IMR-90 (cell line): ENCODE data around the gene ZNF493. TPM values are rescaled to one million over a fixed set of nuclear protein-coding genes. Genes with fewer than 3 reads are reported as not detected.

ENCODE experiments used
- ATAC-seq: fragments of 200-7000 bp; cut with Tn5 transposase; 2 replicates; pipeline ENCODE4 v1.9.1; 2020; ENCODE audit warnings: low read depth, mild to moderate bottlenecking, moderate library complexity
- BruUV-seq: library from RNA; stranded (reverse); fragments of 400-500 nt; replicated peaks from 2 replicates; lab custom pipeline; 2021; lab: Mats Ljungman, UMichigan
- CTCF ChIA-PET: fragments of 300-600 bp; formaldehyde crosslinking; extraction: SDS; loops from one replicate; lab custom pipeline; 2021; ENCODE audit warnings: antibody characterized with exemption; lab: Yijun Ruan, JAX
- POLR2A ChIA-PET: fragments of 300-600 bp; sonication (Branson Sonifier 250); formaldehyde crosslinking; loops from one replicate; lab custom pipeline; 2022; ENCODE audit warnings: antibody characterized with exemption; ENCODE audit not compliant: unreplicated experiment; lab: Charles Lee
- DNase-seq: peaks from one replicate; pipeline ENCODE4 v3.0.0; 2013
- H2AFZ ChIP-seq: replicated peaks from 2 replicates; pipeline ENCODE3; 2013; ENCODE audit warnings: low read length, mild to moderate bottlenecking; ENCODE audit not compliant: poor library complexity
- H2AK5ac ChIP-seq: 2 replicates; pipeline ENCODE4 v1.6.1; 2013; ENCODE audit warnings: low read depth, low read length, inconsistent platforms
- H2AK9ac ChIP-seq: replicated peaks from 2 replicates; pipeline ENCODE3; 2013; ENCODE audit warnings: mild to moderate bottlenecking, low read depth, low read length, moderate library complexity; ENCODE audit not compliant: poor library complexity
- H2BK120ac ChIP-seq: 2 replicates; pipeline ENCODE4 v1.6.1; 2013; ENCODE audit warnings: low read depth, low read length, inconsistent platforms
- H2BK15ac ChIP-seq: 3 replicates; pipeline ENCODE4 v1.6.1; 2013; ENCODE audit warnings: low read depth, low read length, inconsistent platforms
- H2BK20ac ChIP-seq: 2 replicates; pipeline ENCODE4 v1.6.1; 2013; ENCODE audit warnings: low read depth, mild to moderate bottlenecking, inconsistent platforms, low read length, moderate library complexity
- H2BK5ac ChIP-seq: 2 replicates; pipeline ENCODE4 v1.6.1; 2013; ENCODE audit warnings: mild to moderate bottlenecking, low read depth, low read length, inconsistent platforms; ENCODE audit not compliant: poor library complexity, severe bottlenecking
- H3K14ac ChIP-seq: replicated peaks from 2 replicates; pipeline ENCODE4 v1.6.1; 2013; ENCODE audit warnings: low read depth, low read length, inconsistent platforms
- H3K18ac ChIP-seq: 2 replicates; pipeline ENCODE4 v1.6.1; 2013; ENCODE audit warnings: low read depth, low read length, control low read depth
- H3K23ac ChIP-seq: 2 replicates; pipeline ENCODE4 v1.6.1; 2013; ENCODE audit warnings: low read depth, low read length, inconsistent platforms
- H3K27ac ChIP-seq: 2 replicates; pipeline ENCODE4 v1.5.1; 2013; ENCODE audit warnings: mild to moderate bottlenecking, control low read depth, low read length; ENCODE audit not compliant: insufficient read depth
- H3K27me3 ChIP-seq: 2 replicates; pipeline ENCODE4 v1.6.1; 2013; ENCODE audit warnings: low read length; ENCODE audit not compliant: control insufficient read depth, insufficient read depth
- H3K36me3 ChIP-seq: 2 replicates; pipeline ENCODE4 v1.6.1; 2013; ENCODE audit warnings: low read length, mixed read lengths; ENCODE audit not compliant: control insufficient read depth, insufficient read depth
- H3K4ac ChIP-seq: 2 replicates; pipeline ENCODE4 v1.6.1; 2013; ENCODE audit warnings: low read depth, low read length, inconsistent platforms
- H3K4me1 ChIP-seq: 2 replicates; pipeline ENCODE4 v1.6.1; 2013; ENCODE audit warnings: low read length, mixed read lengths; ENCODE audit not compliant: control insufficient read depth, insufficient read depth
- H3K4me2 ChIP-seq: 2 replicates; pipeline ENCODE4 v1.6.1; 2013; ENCODE audit warnings: low read depth, mild to moderate bottlenecking, control low read depth, low read length, moderate library complexity
- H3K4me3 ChIP-seq: 2 replicates; pipeline ENCODE4 v1.5.1; 2013; ENCODE audit warnings: low read depth, mild to moderate bottlenecking, control low read depth, low read length, moderate library complexity; ENCODE audit not compliant: insufficient read depth
- H3K56ac ChIP-seq: 2 replicates; pipeline ENCODE4 v1.6.1; 2013; ENCODE audit warnings: low read length, inconsistent platforms; ENCODE audit not compliant: insufficient read depth; ENCODE audit errors: extremely low read depth
- H3K79me1 ChIP-seq, 2 experiments: 2 replicates each; pipeline ENCODE4 v1.6.1; 2013; ENCODE audit warnings: low read length in 2 of 2, inconsistent platforms in 1 of 2, low read depth in 1 of 2
- H3K9ac ChIP-seq: 2 replicates; pipeline ENCODE4 v1.6.1; 2013; ENCODE audit warnings: low read depth, low read length, control low read depth
- H3K9me1 ChIP-seq: 2 replicates; pipeline ENCODE4 v1.6.1; 2013; ENCODE audit warnings: low read length, inconsistent platforms; ENCODE audit not compliant: insufficient read depth
- H3K9me3 ChIP-seq: 2 replicates; pipeline ENCODE4 v1.6.1; 2013; ENCODE audit warnings: low read length; ENCODE audit not compliant: control insufficient read depth, insufficient read depth
- H4K20me1 ChIP-seq: 2 replicates; pipeline ENCODE4 v1.6.1; 2013; ENCODE audit warnings: low read length, inconsistent platforms; ENCODE audit not compliant: insufficient read depth
- H4K5ac ChIP-seq: 2 replicates; pipeline ENCODE4 v1.6.1; 2013; ENCODE audit warnings: mild to moderate bottlenecking, low read depth, low read length, control low read depth
- H4K8ac ChIP-seq, 2 experiments: 2 replicates each; pipeline ENCODE4 v1.6.1; 2013; ENCODE audit warnings: low read depth in 2 of 2, low read length in 2 of 2, control low read depth in 1 of 2, inconsistent platforms in 1 of 2
- H4K91ac ChIP-seq: 2 replicates; pipeline ENCODE4 v1.6.1; 2013; ENCODE audit warnings: low read depth, low read length, inconsistent platforms; ENCODE audit not compliant: insufficient read depth
- CHD1 ChIP-seq: IDR thresholded peaks from 2 replicates; pipeline ENCODE4 v1.6.1; 2012; ENCODE audit warnings: low read depth, low read length, improper control_type of control experiment
- CTCF ChIP-seq: conservative IDR thresholded peaks from 2 replicates; pipeline ENCODE4 v1.5.1; 2012; ENCODE audit warnings: mild to moderate bottlenecking, low read depth, low read length, improper control_type of control experiment
- FOS ChIP-seq: fragments of 150-350 bp; IDR thresholded peaks from 2 replicates; pipeline ENCODE4 v1.6.1; 2016; ENCODE audit warnings: low read depth, low read length
- MAFK ChIP-seq: IDR thresholded peaks from 2 replicates; pipeline ENCODE4 v1.6.1; 2012; ENCODE audit warnings: low read depth, low read length, improper control_type of control experiment
- MAZ ChIP-seq: IDR thresholded peaks from 2 replicates; pipeline ENCODE4 v1.6.1; 2012; ENCODE audit warnings: low read depth, mild to moderate bottlenecking, low read length, improper control_type of control experiment, moderate library complexity, borderline replicate concordance
- MXI1 ChIP-seq: IDR thresholded peaks from 2 replicates; pipeline ENCODE4 v1.6.1; 2012; ENCODE audit warnings: low read depth, mild to moderate bottlenecking, low read length, moderate library complexity, borderline replicate concordance
- NFE2L2 ChIP-seq: fragments of 150-350 bp; IDR thresholded peaks from 2 replicates; pipeline ENCODE4 v1.6.1; 2016; ENCODE audit warnings: low read depth, mild to moderate bottlenecking, low read length
- RAD21 ChIP-seq: IDR thresholded peaks from 2 replicates; pipeline ENCODE4 v1.6.1; 2012; ENCODE audit warnings: low read length, improper control_type of control experiment
- RCOR1 ChIP-seq: IDR thresholded peaks from 2 replicates; pipeline ENCODE4 v1.6.1; 2012; ENCODE audit warnings: mild to moderate bottlenecking, low read length, improper control_type of control experiment; ENCODE audit not compliant: insufficient replicate concordance
- RFX5 ChIP-seq: IDR thresholded peaks from 2 replicates; pipeline ENCODE4 v1.8.0; 2012; ENCODE audit warnings: low read depth, mild to moderate bottlenecking, low read length, moderate library complexity
- SMC3 ChIP-seq: fragments of 150-350 bp; IDR thresholded peaks from 2 replicates; pipeline ENCODE4 v1.6.1; 2016; ENCODE audit warnings: low read depth, mild to moderate bottlenecking, antibody characterized with exemption, low read length, moderate library complexity
- USF2 ChIP-seq: fragments of 150-350 bp; IDR thresholded peaks from 2 replicates; pipeline ENCODE4 v1.6.1; 2017; ENCODE audit warnings: mild to moderate bottlenecking, antibody characterized with exemption, low read length, low read depth
- WGBS, 2 experiments: methylation state at CpG; one replicate each; pipeline versions ENCODE4 v1.1.5 to v1.1.7; 2013; ENCODE audit warnings: missing lambda C conversion rate in 2 of 2; ENCODE audit not compliant: insufficient read length in 1 of 2; ENCODE audit errors: extremely low coverage in 2 of 2; 5-methylcytosine and 5-hydroxymethylcytosine counted together
- dilution Hi-C: fragments of 300-500 bp; cut with HindIII; formaldehyde crosslinking; loops from one replicate; pipeline ENCODE4 v1.14.3; 2018; ENCODE audit warnings: low sequenced_read_pairs; ENCODE audit not compliant: unreplicated experiment
- in situ Hi-C: fragments of 300-500 bp; cut with MboI; formaldehyde crosslinking; loops from 3 replicates; pipeline ENCODE4 v1.14.3; 2019; ENCODE audit warnings: low sequenced_read_pairs, inconsistent platforms, mixed read lengths
- intact Hi-C: fragments of 100-400 bp; cut with micrococcal nuclease; formaldehyde crosslinking; loops from 2 replicates; pipeline ENCODE4 v1.10.0; 2022
- polyA plus RNA-seq, 3 experiments: library from polyadenylated mRNA; depleted of rRNA; stranded (reverse); fragments of >200 nt; gene quantifications; 2 replicates each; pipeline ENCODE4 v1.2.3, GENCODE V29; 2012; ENCODE audit warnings: low replicate concordance in 1 of 3
- total RNA-seq: library from RNA; depleted of rRNA; stranded (reverse); fragments of >200 nt; gene quantifications from 2 replicates; pipeline ENCODE4 v1.2.3, GENCODE V29; 2012

ZNF493 gene
- total and polyA plus RNA-seq, 2 of the 4 experiments (the other 2 are of a cell fraction): 2.1 to 3.4 TPM

DNA sequence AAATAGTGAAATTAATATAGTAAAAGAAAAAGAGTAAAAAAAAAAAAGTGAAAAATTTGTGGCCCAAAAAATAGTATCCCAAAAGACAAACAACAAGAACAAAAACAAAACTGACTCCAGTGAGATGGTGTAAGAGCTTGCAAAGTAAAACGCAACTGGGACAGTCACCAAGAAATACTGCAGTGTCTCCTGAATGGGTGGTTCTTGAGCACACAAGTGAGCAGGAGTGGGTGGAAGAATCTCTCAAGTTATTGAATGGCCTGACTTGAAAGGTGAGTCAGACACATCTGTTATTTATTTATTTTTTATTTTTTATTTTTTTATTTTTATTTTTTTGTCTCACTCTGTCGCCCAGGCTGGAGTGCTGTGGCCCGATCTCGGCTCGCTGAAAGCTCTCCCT lies 1.9 kb downstream of the ZNF493 start:
- Histone ChIP-seq H4K91ac (no peak overlapping the region), H2BK15ac (no peak overlapping the region), H3K27me3 (no peaks in the 10 kb centered on the region), H2AK5ac (no peak overlapping the region), H3K4ac (no peak overlapping the region), H2AFZ (no peak overlapping the region), H3K4me2 (no peak overlapping the region), H3K23ac (no peak overlapping the region), H2BK120ac (no peak overlapping the region), H4K20me1 (no peaks in the 10 kb centered on the region), H3K9me3 (peaks cover 6% of the 10 kb centered on the region; the same call in 1 of the 2 replicates), H4K8ac (no peak overlapping the region), H3K9ac (no peak overlapping the region), H4K5ac (no peak overlapping the region), H3K79me1 (peaks cover 9 to 18% of the 10 kb centered on the region in 2 experiments), H3K14ac (no peak overlapping the region), H3K4me3 (no peak overlapping the region), H3K56ac (no peak overlapping the region), H2BK5ac (no peak overlapping the region), H3K18ac (no peak overlapping the region), H3K9me1 (no peaks in the 10 kb centered on the region), H3K4me1 (no peaks in the 10 kb centered on the region; the same call in 1 of the 2 replicates), H3K36me3 (peaks cover 10% of the 10 kb centered on the region; the same call in 1 of the 2 replicates), H2AK9ac (no peak overlapping the region), H3K27ac (no peak overlapping the region), H2BK20ac (no peak overlapping the region)
- intact Hi-C loops (no loop called here), dilution Hi-C loops (no loop called here), in situ Hi-C loops (no loop called here)
- 100% methylated on average over 1 of the region's 5 CpGs; no CpG with 5 or more reads in 1 of the 2 experiments for WGBS, 2 experiments
- no TSS peak for BruUV-seq
- ChIA-PET CTCF (no interaction called here), POLR2A (no interaction called here)
- ATAC-seq (no peak), DNase-seq (peak; percentile 1)
- TF ChIP-seq CTCF: no peak
- no peak for TF ChIP-seq MAZ
- no peak for TF ChIP-seq USF2
- TF ChIP-seq RCOR1: no peak
- no peak for TF ChIP-seq SMC3
- no peak for TF ChIP-seq NFE2L2
- TF ChIP-seq MAFK: no peak
- no peak for TF ChIP-seq RAD21
- no peak for TF ChIP-seq CHD1
- TF ChIP-seq RFX5: no peak
- no peak for TF ChIP-seq MXI1
- no peak for TF ChIP-seq FOS
